K562 (cell line): ENCODE results near the gene MSN. TPM values are rescaled to one million over a fixed set of nuclear protein-coding genes. Genes with fewer than 3 reads are reported as not detected.
A peak's percentile ranks its signal among the peaks of the same experiment; 100 is the strongest.

Experiments
- ASH1L ChIP-seq: fragments of 450-650 bp; IDR thresholded peaks from 2 replicates; pipeline ENCODE4 v1.6.1; 2018; ENCODE audit warnings: borderline replicate concordance, mild to moderate bottlenecking, low read depth; ENCODE audit not compliant: partially characterized antibody
- CBX1 ChIP-seq: sonication (generic); IDR thresholded peaks from 2 replicates; pipeline ENCODE4 v1.6.1; 2016; ENCODE audit warnings: antibody characterized with exemption, low read depth, mild to moderate bottlenecking
- ELF2 ChIP-seq: fragments of 250-450 bp; sonication (Bioruptor Pico); IDR thresholded peaks from 2 replicates; pipeline ENCODE4 v1.5.0; 2021; ENCODE audit warnings: mild to moderate bottlenecking
- ESRRA ChIP-seq: fragments of 450-650 bp; IDR thresholded peaks from 2 replicates; pipeline ENCODE4 v1.6.1; 2014; ENCODE audit warnings: low read depth, mild to moderate bottlenecking, moderate library complexity, borderline replicate concordance
- FIP1L1 ChIP-seq: fragments of 200-400 bp; formaldehyde crosslinking; IDR thresholded peaks from 2 replicates; pipeline ENCODE4 v1.6.1; 2018; ENCODE audit warnings: mild to moderate bottlenecking, low read depth, low read length; ENCODE audit not compliant: poor library complexity, severe bottlenecking
- HNRNPLL ChIP-seq: fragments of 200-400 bp; formaldehyde crosslinking; IDR thresholded peaks from 2 replicates; pipeline ENCODE4 v1.6.1; 2017; ENCODE audit warnings: low read length, low read depth, mild to moderate bottlenecking; ENCODE audit not compliant: poor library complexity, severe bottlenecking
- HOXB6 ChIP-seq: fragments of 250-450 bp; sonication (Bioruptor Pico); IDR thresholded peaks from 2 replicates; pipeline ENCODE4 v1.5.1; 2022; ENCODE audit warnings: mild to moderate bottlenecking, borderline replicate concordance
- MCM3 ChIP-seq: fragments of 450-650 bp; IDR thresholded peaks from 2 replicates; pipeline ENCODE4 v1.6.1; 2016
- NR1H2 ChIP-seq: sonication (generic); formaldehyde crosslinking; IDR thresholded peaks from 2 replicates; pipeline ENCODE4 v1.4.0; 2020; ENCODE audit warnings: mild to moderate bottlenecking, missing genetic modification reagents
- PHF8 ChIP-seq: fragments of 200-600 bp; sonication (generic); IDR thresholded peaks from 2 replicates; pipeline ENCODE4 v1.6.1; 2012; ENCODE audit warnings: mixed run types, mild to moderate bottlenecking, inconsistent platforms, low read length, moderate library complexity, borderline replicate concordance
- RB1 ChIP-seq: fragments of 450-650 bp; IDR thresholded peaks from 2 replicates; pipeline ENCODE4 v1.6.1; 2017; ENCODE audit warnings: low read depth, mild to moderate bottlenecking
- SLC30A9 ChIP-seq: fragments of 250-450 bp; sonication (Bioruptor Pico); IDR thresholded peaks from 2 replicates; pipeline ENCODE4 v1.8.0; 2022; ENCODE audit warnings: mild to moderate bottlenecking, moderate library complexity
- SMAD4 ChIP-seq: fragments of 250-450 bp; sonication (Bioruptor Pico); conservative IDR thresholded peaks from 2 replicates; pipeline ENCODE4 v1.8.0; 2021; ENCODE audit warnings: inconsistent platforms, mild to moderate bottlenecking, moderate library complexity
- STAG1 ChIP-seq: sonication (generic); formaldehyde crosslinking; IDR thresholded peaks from 2 replicates; pipeline ENCODE4 v1.5.0; 2020; ENCODE audit warnings: missing genetic modification reagents, borderline replicate concordance
- TBP ChIP-seq: optimal IDR thresholded peaks from 2 replicates; pipeline ENCODE3; 2011; ENCODE audit warnings: low read depth, low read length, improper control_type of control experiment
- TSC22D4 ChIP-seq: fragments of 450-650 bp; IDR thresholded peaks from 2 replicates; pipeline ENCODE4 v1.6.1; 2016; ENCODE audit warnings: missing genetic modification characterization, missing biosample characterization, control low read depth
- YY1 ChIP-seq, 3 experiments: IDR thresholded peaks; 2 replicates each; pipeline ENCODE4 v1.6.1; 2011; ENCODE audit warnings: low read length in 2 of 3, mild to moderate bottlenecking in 2 of 3, moderate library complexity in 2 of 3, borderline replicate concordance in 1 of 3, control low read depth in 1 of 3, low read depth in 1 of 3; ENCODE audit not compliant: insufficient read depth in 3 of 3, insufficient replicate concordance in 2 of 3, control insufficient read depth in 1 of 3, insufficient read length in 1 of 3; ENCODE audit errors: extremely low read depth in 1 of 3
- ZNF224 ChIP-seq: sonication (generic); formaldehyde crosslinking; IDR thresholded peaks from 2 replicates; pipeline ENCODE4 v1.8.0; 2022; ENCODE audit warnings: mild to moderate bottlenecking, missing genetic modification reagents
- ZNF507 ChIP-seq: conservative IDR thresholded peaks from 2 replicates; pipeline ENCODE4 v1.6.1; 2017; ENCODE audit warnings: missing genetic modification characterization, missing compliant biosample characterization
- ZNF551 ChIP-seq: fragments of 250-450 bp; sonication (Bioruptor Pico); IDR thresholded peaks from 2 replicates; pipeline ENCODE4 v1.5.0; 2021; ENCODE audit warnings: mild to moderate bottlenecking, moderate library complexity
- ZNF583 ChIP-seq: fragments of 250-450 bp; sonication (Bioruptor Pico); IDR thresholded peaks from 2 replicates; pipeline ENCODE4 v1.4.0; 2020
- ZNF589 ChIP-seq: fragments of 200-800 bp; sonication (Bioruptor generic); IDR thresholded peaks from 2 replicates; pipeline ENCODE4 v1.6.1; 2016; ENCODE audit warnings: low read depth, missing genetic modification characterization, missing compliant biosample characterization
- ZNF668 ChIP-seq: fragments of 250-450 bp; sonication (Bioruptor Pico); IDR thresholded peaks from 2 replicates; pipeline ENCODE4 v1.8.0; 2022; ENCODE audit warnings: mild to moderate bottlenecking, inconsistent platforms
- polyA plus RNA-seq, 8 experiments: library from polyadenylated mRNA; depleted of rRNA in 4 of 8; stranded (reverse) in 5 of 8; unstranded in 3 of 8; fragments of >200 nt; fragmentation: Nextera tagmentation in 2 of 8; fragmentation: Illumina TruSeq in 1 of 8; extraction: Ambion mirVana in 2 of 8; extraction: Trizol in 1 of 8; gene quantifications; 2 replicates each; pipeline versions ENCODE4 v1.2.1 to v1.2.3, GENCODE V29; 2011 to 2014; ENCODE audit warnings: inconsistent platforms in 1 of 8, missing spikeins in 1 of 8
- total RNA-seq, 7 experiments: library from RNA; depleted of rRNA in 6 of 7; stranded (reverse); fragments of >200 nt in 6 of 7; fragmentation: Illumina TruSeq in 2 of 7; extraction: Trizol in 2 of 7; gene quantifications; 2 replicates each; pipeline versions ENCODE4 v1.2.1 to v1.2.3, GENCODE V29; 2011 to 2021; ENCODE audit warnings: low replicate concordance in 1 of 7
- TF ChIP-seq, protein P1 (sequence below), 2 experiments: fragments of 450-650 bp; conservative IDR thresholded peaks; 2 replicates each; pipeline ENCODE4 v1.6.1; 2017; ENCODE audit warnings: mild to moderate bottlenecking in 2 of 2, moderate library complexity in 2 of 2
- TF ChIP-seq, protein P2 (sequence below): IDR thresholded peaks from 2 replicates; pipeline ENCODE4 v1.6.1; 2016; ENCODE audit warnings: missing genetic modification characterization, missing compliant biosample characterization

Gene MSN
- total and polyA plus RNA-seq, 9 of the 15 experiments (the other 6 are each of a cell fraction or from before 2014, with no cell fraction given) = 128 to 486 (median 237) TPM

GRCh38 chrX:65697915-65698796 lies 30.7 kb downstream of the MSN start (continued):
- TF ChIP-seq MCM3 = no peak
- no peak for TF ChIP-seq ZNF583 (CRISPR knock-in tag)
- no peak for TF ChIP-seq FIP1L1
- no peak for TF ChIP-seq ZNF224
- TF ChIP-seq SLC30A9 = no peak
- no peak for TF ChIP-seq YY1 (IDR thresholded peaks at IDR 0.05; ENCODE audit: borderline replicate concordance in 1 of 3, control insufficient read depth in 1 of 3, extremely low read depth in 1 of 3, insufficient read depth in 3 of 3, insufficient read length in 1 of 3, insufficient replicate concordance in 2 of 3, low read depth in 1 of 3, low read length in 2 of 3)
- no peak for TF ChIP-seq TSC22D4 (tag)
- no peak for TF ChIP-seq HNRNPLL
- TF ChIP-seq ZNF668 = no peak
- TF ChIP-seq ZNF589 = no peak
- peak; percentile 66 for TF ChIP-seq SMAD4
- no peak for TF ChIP-seq ESRRA
- no peak for TF ChIP-seq ZNF507 (tag)
- TF ChIP-seq, protein P1, sequence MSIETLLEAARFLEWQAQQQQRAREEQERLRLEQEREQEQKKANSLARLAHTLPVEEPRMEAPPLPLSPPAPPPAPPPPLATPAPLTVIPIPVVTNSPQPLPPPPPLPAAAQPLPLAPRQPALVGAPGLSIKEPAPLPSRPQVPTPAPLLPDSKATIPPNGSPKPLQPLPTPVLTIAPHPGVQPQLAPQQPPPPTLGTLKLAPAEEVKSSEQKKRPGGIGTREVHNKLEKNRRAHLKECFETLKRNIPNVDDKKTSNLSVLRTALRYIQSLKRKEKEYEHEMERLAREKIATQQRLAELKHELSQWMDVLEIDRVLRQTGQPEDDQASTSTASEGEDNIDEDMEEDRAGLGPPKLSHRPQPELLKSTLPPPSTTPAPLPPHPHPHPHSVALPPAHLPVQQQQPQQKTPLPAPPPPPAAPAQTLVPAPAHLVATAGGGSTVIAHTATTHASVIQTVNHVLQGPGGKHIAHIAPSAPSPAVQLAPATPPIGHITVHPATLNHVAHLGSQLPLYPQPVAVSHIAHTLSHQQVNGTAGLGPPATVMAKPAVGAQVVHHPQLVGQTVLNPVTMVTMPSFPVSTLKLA (conservative IDR thresholded peaks at IDR 0.05) = peak; percentile 47 to 71; a peak in 2 of 4 replicates
- TF ChIP-seq HOXB6 (CRISPR knock-in tag) = no peak
- TF ChIP-seq CBX1 = no peak
- no peak for TF ChIP-seq STAG1 (CRISPR knock-in tag)
- TF ChIP-seq PHF8 = no peak
- TF ChIP-seq, protein P2, sequence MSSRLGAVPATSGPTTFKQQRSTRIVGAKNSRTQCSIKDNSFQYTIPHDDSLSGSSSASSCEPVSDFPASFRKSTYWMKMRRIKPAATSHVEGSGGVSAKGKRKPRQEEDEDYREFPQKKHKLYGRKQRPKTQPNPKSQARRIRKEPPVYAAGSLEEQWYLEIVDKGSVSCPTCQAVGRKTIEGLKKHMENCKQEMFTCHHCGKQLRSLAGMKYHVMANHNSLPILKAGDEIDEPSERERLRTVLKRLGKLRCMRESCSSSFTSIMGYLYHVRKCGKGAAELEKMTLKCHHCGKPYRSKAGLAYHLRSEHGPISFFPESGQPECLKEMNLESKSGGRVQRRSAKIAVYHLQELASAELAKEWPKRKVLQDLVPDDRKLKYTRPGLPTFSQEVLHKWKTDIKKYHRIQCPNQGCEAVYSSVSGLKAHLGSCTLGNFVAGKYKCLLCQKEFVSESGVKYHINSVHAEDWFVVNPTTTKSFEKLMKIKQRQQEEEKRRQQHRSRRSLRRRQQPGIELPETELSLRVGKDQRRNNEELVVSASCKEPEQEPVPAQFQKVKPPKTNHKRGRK (tag) = no peak
- TF ChIP-seq ZNF551 (CRISPR knock-in tag) = no peak
- no peak for TF ChIP-seq RB1
- no peak for TF ChIP-seq ASH1L
- TF ChIP-seq NR1H2 (CRISPR knock-in tag) = no peak
- TF ChIP-seq ELF2 (CRISPR knock-in tag) = no peak
- no peak for TF ChIP-seq TBP
